ENCODE measurements around the gene TYW1B.
A peak's percentile ranks its signal among the peaks of the same experiment; 100 is the strongest.
"Not testable (repeated sequence)": the region's sequence is repeated elsewhere in the genome, so short reads cannot be mapped to it uniquely, and the experiment has no call there.

Gene TYW1B, protein sequence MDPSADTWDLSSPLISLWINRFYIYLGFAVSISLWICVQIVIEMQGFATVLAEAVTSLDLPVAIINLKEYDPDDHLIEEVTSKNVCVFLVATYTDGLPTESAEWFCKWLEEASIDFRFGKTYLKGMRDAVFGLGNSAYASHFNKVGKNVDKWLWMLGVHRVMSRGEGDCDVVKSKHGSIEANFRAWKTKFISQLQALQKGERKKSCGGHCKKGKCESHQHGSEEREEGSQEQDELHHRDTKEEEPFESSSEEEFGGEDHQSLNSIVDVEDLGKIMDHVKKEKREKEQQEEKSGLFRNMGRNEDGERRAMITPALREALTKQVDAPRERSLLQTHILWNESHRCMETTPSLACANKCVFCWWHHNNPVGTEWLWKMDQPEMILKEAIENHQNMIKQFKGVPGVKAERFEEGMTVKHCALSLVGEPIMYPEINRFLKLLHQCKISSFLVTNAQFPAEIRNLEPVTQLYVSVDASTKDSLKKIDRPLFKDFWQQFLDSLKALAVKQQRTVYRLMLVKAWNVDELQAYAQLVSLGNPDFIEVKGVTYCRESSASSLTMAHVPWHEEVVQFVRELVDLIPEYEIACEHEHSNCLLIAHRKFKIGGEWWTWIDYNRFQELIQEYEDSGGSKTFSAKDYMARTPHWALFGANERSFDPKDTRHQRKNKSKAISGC

DNA sequence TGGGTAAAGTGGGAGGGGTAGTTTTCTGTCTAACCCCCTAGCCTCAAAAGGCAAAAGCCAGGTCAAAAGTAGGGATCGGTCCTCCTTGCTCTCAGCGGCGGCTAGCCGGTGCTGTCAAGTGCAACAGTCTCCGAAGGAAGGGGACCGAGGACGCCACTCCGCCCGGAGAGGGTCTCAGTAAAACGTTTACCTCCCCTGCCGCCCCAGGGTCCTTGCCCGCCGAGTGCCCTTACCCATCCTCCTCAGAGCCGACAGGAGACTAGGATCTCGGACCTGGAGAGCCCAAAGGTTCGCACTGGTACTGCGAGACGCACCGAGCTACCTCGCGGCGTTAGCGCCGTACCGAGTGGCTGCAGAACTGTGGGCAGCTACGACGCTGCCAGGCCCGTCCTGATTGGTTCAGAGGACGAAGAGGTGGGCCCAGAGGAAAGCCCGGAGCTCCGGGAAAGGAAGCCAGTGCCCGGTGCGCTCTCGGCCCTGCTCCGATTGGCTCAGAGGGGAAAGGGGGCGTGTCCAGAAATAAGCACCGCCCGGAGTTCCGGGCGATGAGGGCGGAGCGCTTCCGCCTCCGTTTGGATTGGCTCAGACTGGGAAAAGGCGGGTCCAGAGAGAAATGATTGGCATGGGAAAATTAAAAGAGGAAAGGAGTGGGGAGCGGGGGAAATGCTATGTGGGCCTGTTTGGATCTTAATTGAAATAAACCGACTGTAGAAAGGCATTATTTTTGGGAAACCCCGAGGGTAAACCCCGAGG is at the start of gene TYW1B:
TSS of gene TYW1B (minus strand) at position 362 of the 753 bp plus-strand sequence. CDS start at position 237, 125 bp downstream.
- DNase-seq = peak; percentile 98

DNA sequence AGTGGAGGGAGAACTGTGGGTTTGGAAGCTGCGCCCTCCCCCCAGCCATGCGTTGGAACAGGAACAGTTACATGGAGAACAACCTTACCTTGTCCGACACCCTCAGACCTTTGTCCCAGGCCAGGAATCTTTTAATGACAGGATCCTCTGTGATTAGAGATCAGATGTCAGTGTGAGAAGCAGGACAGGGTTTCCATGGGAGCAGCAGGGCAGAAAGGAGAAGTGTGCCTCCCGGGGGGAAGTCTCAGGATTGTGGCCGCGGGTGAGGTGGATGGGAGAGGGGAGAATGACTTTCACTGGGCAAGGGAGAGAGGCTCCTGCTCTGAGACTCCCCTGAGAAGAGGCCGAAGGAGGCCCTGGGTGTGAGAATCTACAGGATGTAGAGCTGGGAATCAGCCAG is 39.6 kb upstream of the TYW1B start:
- not testable (repeated sequence) for DNase-seq

DNA sequence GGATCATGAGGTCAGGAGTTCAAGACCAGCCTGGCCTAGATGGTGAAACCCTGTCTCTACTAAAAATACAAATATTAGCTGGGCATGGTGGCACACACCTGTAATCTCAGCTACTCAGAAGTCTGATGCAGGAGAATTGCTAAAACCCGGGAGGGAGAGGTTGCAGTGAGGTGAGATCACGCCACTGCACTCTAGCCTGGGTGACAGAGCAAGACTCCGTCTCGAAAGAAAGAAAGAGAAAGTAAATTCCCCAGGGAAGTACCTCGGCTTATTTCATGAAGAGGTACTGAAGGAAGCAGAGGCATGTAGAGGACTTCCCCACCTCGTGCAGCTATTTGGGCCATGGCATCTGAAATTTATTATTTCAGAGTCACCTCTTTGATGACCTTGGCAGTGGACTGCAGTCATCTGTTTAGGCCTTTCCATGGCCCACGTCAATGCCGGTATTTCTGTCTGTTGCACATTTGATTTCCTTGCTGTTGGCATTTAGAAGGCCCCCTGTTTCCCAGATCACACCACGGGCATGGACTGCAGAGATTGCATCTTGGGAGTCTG is 30.9 kb upstream of the TYW1B start:
- not testable (repeated sequence) for DNase-seq

DNA sequence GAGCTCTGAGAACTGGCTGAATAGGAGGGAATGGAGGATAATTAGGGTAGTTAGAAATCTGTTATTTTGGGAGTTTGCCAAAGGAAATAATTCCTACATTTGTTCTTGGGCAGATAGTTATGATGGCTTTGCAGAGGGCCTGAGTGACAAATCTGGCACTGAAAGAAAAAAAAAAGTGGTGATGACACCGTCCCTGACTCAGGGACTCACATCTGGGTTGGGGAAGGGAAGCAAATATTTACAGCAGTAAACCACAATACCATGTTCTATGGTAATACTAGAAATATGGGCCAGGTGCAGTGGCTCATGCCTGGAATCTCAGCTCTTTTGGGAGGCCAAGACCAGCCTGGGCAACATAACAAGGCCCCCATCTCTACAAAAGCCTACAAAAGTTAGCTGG is 29.9 kb upstream of the TYW1B start:
- DNase-seq = not testable (repeated sequence)

DNA sequence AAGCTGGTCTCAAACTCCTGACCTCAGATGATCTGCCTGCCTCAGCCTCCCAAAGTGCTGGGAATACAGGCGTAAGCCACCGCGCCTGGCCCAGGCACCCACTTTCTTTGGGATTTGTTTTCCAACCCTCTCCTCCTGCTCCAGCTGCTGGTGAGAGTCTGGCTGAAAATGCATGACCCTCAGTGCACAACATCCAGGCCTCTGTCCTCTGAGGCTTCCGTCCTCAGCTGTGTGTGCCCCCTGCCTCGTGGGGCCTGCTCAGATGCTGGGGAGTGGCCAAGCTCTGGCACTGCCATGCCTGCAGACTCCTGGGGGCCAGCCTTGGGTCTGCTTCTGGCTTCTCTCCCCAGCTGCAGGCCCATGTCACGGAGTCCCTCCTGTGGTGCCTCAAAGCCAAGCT is 27.3 kb upstream of the TYW1B start:
- not testable (repeated sequence) for DNase-seq

DNA sequence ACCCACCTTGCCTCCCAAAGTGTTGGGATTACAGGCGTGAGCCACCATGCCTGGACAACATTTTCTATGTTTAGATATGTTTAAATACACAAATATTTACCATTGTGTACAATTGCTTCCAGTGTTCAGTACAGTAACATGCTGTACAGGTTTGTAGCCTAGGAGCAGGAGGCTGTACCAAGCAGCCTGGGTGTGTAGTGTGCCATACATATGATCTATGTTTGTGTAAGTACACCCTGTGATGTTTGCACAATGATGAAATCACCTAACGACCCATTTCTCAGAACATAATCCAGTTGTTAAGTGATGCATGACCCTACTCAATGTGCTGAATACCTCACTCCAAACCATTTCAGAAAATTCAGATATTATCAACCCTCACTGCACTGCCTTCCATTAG is 24.9 kb upstream of the TYW1B start:
- DNase-seq = not testable (repeated sequence)

DNA sequence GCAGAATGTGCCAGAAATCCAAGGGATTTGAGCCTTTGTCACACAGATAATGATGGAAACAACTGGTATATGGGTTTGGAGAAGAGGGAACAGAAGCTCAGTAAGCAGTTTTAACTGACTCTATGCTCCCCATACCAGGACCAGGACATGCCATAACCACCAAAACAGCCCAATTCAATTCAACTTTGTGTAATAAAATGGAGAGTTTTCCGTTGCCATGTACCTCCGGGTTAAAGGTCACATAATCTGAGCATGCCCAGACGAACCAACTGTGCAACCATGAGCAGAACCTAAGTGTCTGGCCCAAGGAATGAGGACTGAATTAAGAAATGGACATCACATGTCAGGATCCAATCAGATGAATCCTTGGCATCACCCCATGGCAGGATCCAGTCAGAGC is 22.7 kb upstream of the TYW1B start:
- DNase-seq = not testable (repeated sequence)

DNA sequence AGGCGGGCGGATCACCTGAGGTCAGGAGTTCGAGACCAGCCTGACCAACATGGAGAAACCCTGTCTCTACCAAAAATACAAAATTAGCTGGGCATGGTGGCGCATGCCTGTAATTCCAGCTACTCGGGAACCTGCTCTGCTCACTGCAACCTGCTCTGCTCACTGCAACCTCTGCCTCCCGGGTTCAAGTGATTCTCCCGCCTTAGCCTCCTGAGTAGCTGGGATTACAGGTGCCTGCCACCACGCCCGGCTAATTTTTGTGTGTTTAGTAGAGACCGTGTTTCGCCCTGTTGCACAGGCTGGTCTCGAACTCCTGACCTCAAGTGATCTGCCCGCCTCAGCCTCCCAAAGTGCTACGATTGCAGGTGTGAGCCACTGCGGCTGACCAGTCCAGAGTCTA is 16.1 kb upstream of the TYW1B start:
- DNase-seq = not testable (repeated sequence)

DNA sequence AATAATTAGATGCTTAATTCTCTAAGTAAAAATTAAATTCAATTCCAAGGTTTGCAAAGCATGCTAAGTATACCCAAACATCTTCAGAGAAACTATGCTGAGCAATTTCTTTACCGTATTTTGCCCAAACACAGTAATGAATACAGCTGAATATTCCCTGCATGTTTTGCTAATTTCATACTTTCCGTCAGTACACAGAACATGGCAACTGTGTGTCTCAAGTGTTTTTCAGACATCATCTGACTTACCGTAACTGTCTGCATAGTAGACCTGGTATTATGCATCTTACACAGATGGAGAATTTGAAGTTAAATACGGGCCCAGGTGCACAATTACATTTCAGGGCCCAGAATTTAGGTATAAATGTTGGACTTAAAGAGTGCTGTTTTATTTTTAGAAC is 15.2 kb upstream of the TYW1B start:
- DNase-seq = not testable (repeated sequence)

DNA sequence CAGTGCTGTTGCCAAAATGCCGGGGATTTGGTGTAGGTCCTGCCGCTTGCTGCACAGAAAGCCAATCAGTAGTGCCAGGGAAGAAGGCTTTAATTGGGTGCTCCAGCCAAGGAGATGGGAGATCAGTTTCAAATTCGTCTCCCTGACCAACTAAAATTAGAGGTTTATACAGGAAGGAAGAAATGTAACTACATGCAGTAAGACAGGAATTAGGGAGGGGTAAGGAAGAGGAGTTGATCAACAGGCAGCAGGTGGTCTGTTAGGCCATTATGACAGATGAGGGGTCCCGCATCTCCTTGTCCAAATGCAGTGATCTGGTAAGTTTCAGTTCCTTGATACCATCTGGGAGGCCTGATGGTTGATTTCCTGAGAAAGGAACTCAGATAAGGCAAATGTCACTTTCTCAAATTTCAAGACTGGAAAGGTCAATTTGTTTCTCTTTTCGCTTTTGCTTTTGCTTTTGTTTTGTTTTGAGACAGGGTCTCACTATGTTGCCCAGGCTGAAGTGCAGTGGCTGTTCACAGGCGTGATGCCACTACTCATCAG is 13.0 kb upstream of the TYW1B start:
- DNase-seq = not testable (repeated sequence)

DNA sequence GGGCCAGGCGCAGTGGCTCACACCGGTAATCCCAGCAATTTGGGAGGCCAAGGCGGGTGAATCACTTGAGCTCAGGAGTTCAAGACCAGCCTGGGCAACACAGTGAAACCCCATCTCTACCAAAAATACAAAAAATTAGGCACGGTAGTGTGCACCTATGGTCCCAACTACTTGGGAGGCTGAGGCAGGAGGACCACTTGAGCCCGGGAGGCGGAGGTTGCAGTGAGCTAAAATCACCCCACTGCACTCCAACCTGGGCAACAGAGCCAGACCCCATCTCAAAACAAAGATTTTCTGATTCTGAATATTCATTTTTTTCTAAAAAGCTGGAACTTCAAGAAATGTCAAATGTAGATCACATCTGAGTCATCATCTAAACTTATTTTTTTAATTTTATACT is 10.3 kb upstream of the TYW1B start:
- DNase-seq = not testable (repeated sequence)

DNA sequence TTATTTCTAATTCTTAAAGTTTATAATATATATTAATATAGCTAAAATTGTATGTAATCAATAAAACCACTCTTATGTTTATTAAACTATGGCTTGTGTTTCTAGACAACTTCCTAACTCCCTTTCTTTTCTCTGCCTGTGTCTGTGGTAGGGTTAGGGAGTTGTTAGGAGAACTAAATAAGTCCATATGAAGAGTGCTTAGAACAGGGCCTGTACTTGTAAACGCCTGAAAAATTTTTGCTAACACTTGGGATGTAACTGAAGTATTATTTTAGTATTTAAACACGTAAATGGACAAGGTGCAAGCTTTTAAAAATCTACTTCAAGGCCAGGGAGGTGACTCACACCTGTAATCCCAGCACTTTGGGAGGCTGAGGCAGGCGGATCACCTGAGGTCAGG is 9.3 kb upstream of the TYW1B start:
- DNase-seq = not testable (repeated sequence)

DNA sequence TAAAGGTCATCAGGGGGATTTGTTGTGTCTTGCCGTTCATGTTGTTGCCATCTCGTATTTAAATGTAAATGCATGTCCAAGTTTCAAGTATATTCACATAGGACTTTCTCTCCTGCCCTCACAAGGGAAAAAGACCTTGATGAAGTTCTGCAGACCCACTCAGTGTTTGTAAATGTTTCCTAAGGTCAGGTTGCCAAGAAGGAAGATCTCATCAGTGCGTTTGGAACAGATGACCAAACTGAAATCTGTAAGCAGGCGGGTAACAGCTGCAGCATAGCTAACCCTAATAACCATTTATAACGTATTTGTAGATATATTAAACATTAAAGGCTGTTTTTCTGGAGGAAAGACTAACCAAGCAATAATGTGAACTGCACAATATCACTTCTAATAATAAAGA is 2.6 kb upstream of the TYW1B start:
- DNase-seq = not testable (repeated sequence)

DNA sequence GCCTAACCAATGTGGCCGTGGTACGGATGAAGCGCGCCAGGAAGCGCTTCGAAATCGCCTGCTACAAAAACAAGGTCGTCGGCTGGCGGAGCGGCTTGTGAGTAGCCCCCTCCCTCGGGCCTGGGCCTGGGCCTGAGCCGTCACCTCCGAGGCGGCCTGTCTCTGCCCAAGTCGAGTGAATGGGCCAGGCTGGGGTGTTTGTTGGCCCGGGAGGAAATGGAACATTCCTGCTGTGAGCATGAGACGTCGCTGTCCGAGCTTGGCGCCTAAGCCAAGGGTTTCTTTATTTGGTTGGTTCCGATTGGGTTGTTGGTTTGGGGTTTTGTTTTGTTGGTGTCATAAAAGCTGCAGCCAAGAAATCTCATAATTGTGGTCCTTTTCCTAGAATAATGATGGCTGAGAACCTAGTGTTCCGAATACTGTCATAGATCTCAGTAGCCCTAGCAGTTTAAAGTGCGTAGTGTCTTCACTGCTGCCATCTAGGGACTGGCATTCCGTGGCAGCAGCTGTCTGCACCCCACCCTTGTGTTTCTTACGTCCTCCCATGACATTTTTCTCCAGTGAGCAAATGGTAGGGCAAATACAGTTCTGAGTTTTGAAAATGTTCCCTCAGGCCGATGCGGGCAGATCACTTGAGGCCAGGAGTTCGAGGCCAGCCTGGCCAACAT is 1.8 kb upstream of the TYW1B start:
- peak; percentile 74 for DNase-seq

DNA sequence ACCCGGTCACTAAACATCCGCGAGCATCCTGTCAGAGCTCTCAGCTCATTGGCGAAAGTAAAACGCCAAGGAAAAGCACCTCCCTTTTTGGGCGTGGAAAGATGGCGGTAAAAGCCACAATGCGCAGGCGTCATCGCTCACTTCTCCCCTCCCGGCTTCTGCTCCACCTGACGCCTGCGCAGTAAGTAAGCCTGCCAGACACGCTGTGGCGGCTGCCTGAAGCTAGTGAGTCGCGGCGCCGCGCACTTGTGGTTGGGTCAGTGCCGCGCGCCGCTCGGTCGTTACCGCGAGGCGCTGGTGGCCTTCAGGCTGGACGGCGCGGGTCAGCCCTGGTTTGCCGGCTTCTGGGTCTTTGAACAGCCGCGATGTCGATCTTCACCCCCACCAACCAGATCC is 1.3 kb upstream of the TYW1B start:
- DNase-seq = peak; percentile 99

DNA sequence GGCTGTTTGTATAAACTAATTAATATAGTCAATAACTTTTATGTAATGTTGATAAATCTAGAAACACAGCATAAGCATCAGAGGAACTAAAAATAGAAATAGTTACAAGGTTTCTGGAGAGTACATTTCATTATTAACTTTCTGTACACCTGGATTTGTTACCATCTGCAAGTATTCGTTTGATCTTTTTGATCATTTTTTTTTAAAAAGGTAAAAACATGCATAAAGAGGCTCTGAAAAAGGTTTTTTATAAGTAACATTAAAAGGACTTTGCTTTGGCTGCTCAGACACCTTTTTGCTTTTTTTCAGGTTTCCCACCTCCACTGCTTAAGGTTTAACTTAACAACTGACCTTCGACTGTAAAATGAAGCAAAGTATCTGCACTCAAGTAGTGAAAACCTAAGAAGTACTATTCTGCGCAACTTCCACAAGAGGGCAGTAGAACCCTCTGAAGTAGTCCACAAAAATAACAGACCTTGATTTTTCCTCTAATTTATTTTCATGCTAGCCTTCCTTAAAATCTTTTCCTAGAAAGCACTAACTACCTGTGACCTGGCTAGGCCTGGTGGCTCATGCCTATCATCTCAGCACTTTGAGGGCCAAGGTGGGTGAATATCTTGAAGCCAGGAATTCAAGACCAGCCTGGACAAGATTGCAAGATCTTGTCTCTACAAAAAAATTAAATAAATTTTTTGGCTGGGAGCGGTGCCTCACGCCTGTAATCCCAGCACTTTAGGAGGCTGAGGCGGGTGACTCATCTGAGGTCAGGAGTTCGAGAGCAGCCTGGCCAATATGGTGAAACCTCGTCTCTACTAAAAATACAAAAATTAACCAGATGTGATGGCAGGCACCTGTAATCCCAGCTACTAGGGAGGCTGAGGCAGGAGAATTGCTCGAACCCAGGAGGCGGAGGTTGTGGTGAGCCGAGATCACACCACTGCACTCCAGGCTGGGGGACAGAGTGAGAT is 4.0 kb downstream of the TYW1B start:
- not testable (repeated sequence) for DNase-seq

DNA sequence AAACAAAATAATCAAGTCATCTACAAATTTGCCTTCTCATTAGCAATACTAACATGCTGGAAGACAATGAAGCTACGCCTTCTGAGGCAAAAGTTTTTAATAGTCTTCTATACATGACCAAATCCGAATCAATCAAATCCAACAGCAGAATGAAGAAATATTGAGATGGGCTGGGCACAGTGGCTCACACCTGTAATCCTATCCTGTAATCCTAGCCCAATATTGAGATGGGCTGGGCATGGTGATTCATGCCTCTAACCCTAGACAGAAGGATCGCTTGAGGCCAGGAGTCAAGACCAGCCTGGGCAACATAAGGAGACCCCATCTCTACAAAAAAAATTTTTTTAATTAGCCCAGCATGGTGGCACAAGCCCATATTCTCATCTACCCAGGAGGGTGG is 5.5 kb downstream of the TYW1B start:
- not testable (repeated sequence) for DNase-seq

DNA sequence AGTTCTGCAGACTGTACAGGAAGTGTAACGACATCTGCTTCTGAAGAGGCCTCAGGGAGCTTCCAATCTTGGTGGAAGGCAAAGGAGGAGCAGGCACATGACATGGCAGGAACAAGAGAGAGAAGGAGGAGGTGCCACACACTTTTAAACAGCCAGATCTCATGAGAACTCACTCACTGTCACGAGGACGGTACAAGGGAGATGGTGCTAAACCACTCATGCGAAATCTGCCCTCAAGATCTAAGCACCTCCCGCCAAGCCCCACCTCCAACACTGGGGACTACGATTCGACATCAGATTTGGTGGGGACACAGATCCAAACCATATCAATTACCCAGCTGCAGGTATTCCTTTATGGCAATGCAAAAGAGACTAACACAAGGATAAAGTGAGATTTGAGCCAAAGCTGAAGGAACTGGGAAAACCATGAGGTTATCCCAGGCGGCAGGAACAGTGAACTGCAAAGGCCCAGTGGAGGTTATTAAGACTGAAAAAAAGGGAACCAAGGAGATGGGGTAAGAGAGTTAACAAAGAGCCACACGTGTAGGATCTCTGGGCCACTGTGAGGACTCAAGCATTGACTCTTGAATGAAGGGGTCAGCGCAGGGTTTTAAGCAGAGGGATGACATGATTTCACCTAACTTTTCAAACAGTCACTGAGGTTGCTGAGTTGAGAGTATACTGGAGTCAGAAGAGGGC is 9.2 kb downstream of the TYW1B start:
- DNase-seq = not testable (repeated sequence)

DNA sequence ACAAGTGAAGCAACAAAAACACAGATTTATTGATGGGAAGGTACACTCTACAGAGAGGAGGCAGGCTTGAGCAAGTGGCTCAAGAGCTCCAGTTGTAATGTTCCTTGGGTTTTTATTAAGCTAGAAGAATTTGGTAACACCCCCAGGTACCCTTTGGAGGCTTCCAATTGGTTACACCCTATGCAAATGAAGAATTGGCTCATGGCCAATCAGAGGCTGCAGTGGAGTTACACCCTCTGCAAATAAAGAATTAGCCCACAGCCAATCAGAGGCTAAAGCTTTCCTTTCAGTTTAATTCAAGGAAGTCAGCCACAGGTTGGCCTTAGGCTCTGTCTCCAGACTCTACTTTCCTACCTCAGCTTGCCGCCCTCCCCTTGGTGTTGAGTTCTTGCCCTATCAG is 10.3 kb downstream of the TYW1B start:
- not testable (repeated sequence) for DNase-seq

Data from CD4-positive, alpha-beta T cell treated with Interleukin-15 for 1 hour (primary cell).